Activated naive CD8-positive, alpha-beta T cell treated with anti-CD3 and anti-CD28 coated beads, Interleukin-2, amount 50 U/mL, for 24 hours (primary cell): Measurements from ENCODE around the gene TESK2.
"Not testable (repeated sequence)": the region's sequence is repeated elsewhere in the genome, so short reads cannot be mapped to it uniquely, and the experiment has no call there.

Experiments
- ATAC-seq: fragments of 150-1000 bp; cut with Tn5 transposase; one replicate; pipeline ENCODE4 v1.10.0; 2021
- DNase-seq: peaks from one replicate; pipeline ENCODE4 v3.0.0; 2021
- H3K27ac Mint-ChIP-seq: one replicate; pipeline ENCODE4 v1.8.0; 2021; ENCODE audit warnings: mild to moderate bottlenecking, mixed read lengths
- H3K27me3 Mint-ChIP-seq: one replicate; pipeline ENCODE4 v1.8.0; 2021; ENCODE audit warnings: mixed read lengths
- H3K36me3 Mint-ChIP-seq: one replicate; pipeline ENCODE4 v1.8.0; 2021; ENCODE audit warnings: low read depth, mixed read lengths
- H3K4me1 Mint-ChIP-seq: one replicate; pipeline ENCODE4 v1.8.0; 2021; ENCODE audit warnings: mixed read lengths
- H3K4me3 Mint-ChIP-seq: one replicate; pipeline ENCODE4 v1.8.0; 2021; ENCODE audit warnings: mild to moderate bottlenecking, moderate library complexity, mixed read lengths
- H3K9me3 Mint-ChIP-seq: one replicate; pipeline ENCODE4 v1.8.0; 2021; ENCODE audit warnings: mixed read lengths

The TESK2 gene

GRCh38 chr1:45370575-45370974 is 120.4 kb downstream of the TESK2 start:
- H3K9me3 Mint-ChIP-seq, result no peaks in the 10 kb centered on the region
- H3K27ac Mint-ChIP-seq, result no peak overlapping the region
- no peak overlapping the region for H3K4me3 Mint-ChIP-seq
- DNase-seq (no peak), ATAC-seq (no peak)
- no peaks in the 10 kb centered on the region for H3K27me3 Mint-ChIP-seq
- peaks cover 11% of the 10 kb centered on the region for H3K4me1 Mint-ChIP-seq
- H3K36me3 Mint-ChIP-seq, result no peaks in the 10 kb centered on the region

GRCh38 chr1:45365051-45365450 is 125.9 kb downstream of the TESK2 start:
- ATAC-seq (no peak), DNase-seq (no peak)
- H3K27ac Mint-ChIP-seq, result no peak overlapping the region
- H3K4me1 Mint-ChIP-seq, result peaks cover 10% of the 10 kb centered on the region
- no peaks in the 10 kb centered on the region for H3K27me3 Mint-ChIP-seq
- no peaks in the 10 kb centered on the region for H3K9me3 Mint-ChIP-seq
- H3K4me3 Mint-ChIP-seq, result no peak overlapping the region
- no peaks in the 10 kb centered on the region for H3K36me3 Mint-ChIP-seq

- Mint-ChIP-seq H3K27me3 (no peaks in the 10 kb centered on the region), H3K27ac (no peak overlapping the region), H3K36me3 (no peaks in the 10 kb centered on the region), H3K4me3 (no peak overlapping the region), H3K4me1 (peaks cover 12% of the 10 kb centered on the region), H3K9me3 (no peaks in the 10 kb centered on the region)
- DNase-seq, result no peak
- ATAC-seq, result no peak
Measured at GRCh38 chr1:45364294-45364693, 126.7 kb downstream of the TESK2 start.

- H3K27me3 Mint-ChIP-seq, DNase-seq, H3K9me3 Mint-ChIP-seq, H3K4me3 Mint-ChIP-seq, ATAC-seq, H3K36me3 Mint-ChIP-seq, H3K27ac Mint-ChIP-seq: not testable (repeated sequence)
- peaks cover 12% of the 10 kb centered on the region for H3K4me1 Mint-ChIP-seq
Measured at GRCh38 chr1:45360981-45361380, 130.0 kb downstream of the TESK2 start.

GRCh38 chr1:45359882-45360513 is 131.0 kb downstream of the TESK2 start:
- Mint-ChIP-seq H3K36me3 (no peaks in the 10 kb centered on the region), H3K27ac (no peak overlapping the region), H3K9me3 (no peaks in the 10 kb centered on the region), H3K4me1 (peaks cover 10% of the 10 kb centered on the region), H3K4me3 (no peak overlapping the region), H3K27me3 (no peaks in the 10 kb centered on the region)
- DNase-seq (peak; percentile 54), ATAC-seq (peak; percentile 59)

GRCh38 chr1:45356186-45356585 is 134.8 kb downstream of the TESK2 start:
- DNase-seq, result no peak
- Mint-ChIP-seq H3K9me3 (no peaks in the 10 kb centered on the region), H3K27ac (no peak overlapping the region), H3K4me3 (no peak overlapping the region), H3K4me1 (peaks cover 4% of the 10 kb centered on the region), H3K36me3 (no peaks in the 10 kb centered on the region), H3K27me3 (no peaks in the 10 kb centered on the region)
- no peak for ATAC-seq

GRCh38 chr1:45355683-45356082 is 135.3 kb downstream of the TESK2 start:
- Mint-ChIP-seq H3K36me3 (no peaks in the 10 kb centered on the region), H3K4me3 (no peak overlapping the region), H3K27ac (no peak overlapping the region), H3K9me3 (no peaks in the 10 kb centered on the region), H3K4me1 (peaks cover 4% of the 10 kb centered on the region), H3K27me3 (no peaks in the 10 kb centered on the region)
- no peak for DNase-seq
- ATAC-seq, result no peak

GRCh38 chr1:45354838-45355237 is 136.1 kb downstream of the TESK2 start:
- DNase-seq, result no peak
- no peaks in the 10 kb centered on the region for H3K9me3 Mint-ChIP-seq
- H3K27me3 Mint-ChIP-seq, result no peaks in the 10 kb centered on the region
- no peaks in the 10 kb centered on the region for H3K36me3 Mint-ChIP-seq
- H3K4me1 Mint-ChIP-seq, result peaks cover under 1% of the 10 kb centered on the region
- ATAC-seq, result no peak
- H3K4me3 Mint-ChIP-seq, result no peak overlapping the region
- H3K27ac Mint-ChIP-seq, result no peak overlapping the region

- Mint-ChIP-seq H3K4me1 (peaks cover 5% of the 10 kb centered on the region), H3K36me3 (no peaks in the 10 kb centered on the region), H3K27me3 (no peaks in the 10 kb centered on the region), H3K27ac (no peak overlapping the region), H3K9me3 (no peaks in the 10 kb centered on the region), H3K4me3 (no peak overlapping the region)
- ATAC-seq (no peak), DNase-seq (no peak)
Measured at GRCh38 chr1:45353685-45354084, 137.3 kb downstream of the TESK2 start.

GRCh38 chr1:45351508-45351907 is 139.5 kb downstream of the TESK2 start:
- Mint-ChIP-seq H3K4me3 (no peak overlapping the region), H3K27ac (no peak overlapping the region), H3K36me3 (peaks cover 3% of the 10 kb centered on the region), H3K9me3 (no peaks in the 10 kb centered on the region), H3K4me1 (peaks cover 5% of the 10 kb centered on the region), H3K27me3 (no peaks in the 10 kb centered on the region)
- no peak for DNase-seq
- no peak for ATAC-seq

GRCh38 chr1:45348966-45349677 is 141.8 kb downstream of the TESK2 start:
- H3K36me3 Mint-ChIP-seq, result peaks cover 15% of the 10 kb centered on the region
- H3K27ac Mint-ChIP-seq, result peak overlapping the region; percentile 66
- peaks cover 5% of the 10 kb centered on the region for H3K4me1 Mint-ChIP-seq
- H3K9me3 Mint-ChIP-seq, result no peaks in the 10 kb centered on the region
- DNase-seq, result no peak
- ATAC-seq, result peak; percentile 84
- no peaks in the 10 kb centered on the region for H3K27me3 Mint-ChIP-seq
- H3K4me3 Mint-ChIP-seq, result no peak overlapping the region

GRCh38 chr1:45348609-45348965 is 142.4 kb downstream of the TESK2 start:
- no peaks in the 10 kb centered on the region for H3K9me3 Mint-ChIP-seq
- no peak overlapping the region for H3K4me3 Mint-ChIP-seq
- H3K27me3 Mint-ChIP-seq, result no peaks in the 10 kb centered on the region
- no peak for DNase-seq
- peaks cover 6% of the 10 kb centered on the region for H3K4me1 Mint-ChIP-seq
- no peak for ATAC-seq
- no peak overlapping the region for H3K27ac Mint-ChIP-seq
- H3K36me3 Mint-ChIP-seq, result peaks cover 20% of the 10 kb centered on the region

GRCh38 chr1:45348020-45348419 is 142.9 kb downstream of the TESK2 start:
- Mint-ChIP-seq H3K27me3 (no peaks in the 10 kb centered on the region), H3K36me3 (peaks cover 26% of the 10 kb centered on the region), H3K9me3 (no peaks in the 10 kb centered on the region), H3K4me1 (peaks cover 8% of the 10 kb centered on the region), H3K4me3 (no peak overlapping the region), H3K27ac (peak overlapping the region; percentile 29)
- DNase-seq, result no peak
- no peak for ATAC-seq

- H3K27me3 Mint-ChIP-seq, result no peaks in the 10 kb centered on the region
- H3K27ac Mint-ChIP-seq, result no peak overlapping the region
- H3K4me1 Mint-ChIP-seq, result peaks cover 22% of the 10 kb centered on the region
- peaks cover 41% of the 10 kb centered on the region for H3K36me3 Mint-ChIP-seq
- DNase-seq (no peak), ATAC-seq (no peak)
- no peaks in the 10 kb centered on the region for H3K9me3 Mint-ChIP-seq
- no peak overlapping the region for H3K4me3 Mint-ChIP-seq
Measured at GRCh38 chr1:45346473-45346872, 144.5 kb downstream of the TESK2 start.

- H3K4me3 Mint-ChIP-seq, result no peak overlapping the region
- ATAC-seq (no peak), DNase-seq (no peak)
- no peaks in the 10 kb centered on the region for H3K9me3 Mint-ChIP-seq
- no peak overlapping the region for H3K27ac Mint-ChIP-seq
- no peaks in the 10 kb centered on the region for H3K27me3 Mint-ChIP-seq
- H3K36me3 Mint-ChIP-seq, result peaks cover 53% of the 10 kb centered on the region
- H3K4me1 Mint-ChIP-seq, result peaks cover 31% of the 10 kb centered on the region
Measured at GRCh38 chr1:45345014-45345413, 145.9 kb downstream of the TESK2 start.
